Hypothalamus (tissue), 51 donors: ENCODE results near the gene RFXAP.
"Not testable (repeated sequence)": the region's sequence is repeated elsewhere in the genome, so short reads cannot be mapped to it uniquely, and the experiment has no call there.

Experiments used
- DNase-seq, 51 donors: peaks; one replicate each; lab custom pipeline; 2025; lab: John Stamatoyannopoulos, UW

The RFXAP gene

GRCh38 chr13:36818804-36819738 is at the start of gene RFXAP:
TSS of gene RFXAP (plus strand) at chr13:36819222. CDS start at chr13:36819358, 136 bp downstream.
- DNase-seq: peak; percentile 8 to 94 (median 80)

GRCh38 chr13:36769545-36769944 is 49.5 kb upstream of the RFXAP start:
- DNase-seq: no peak

- DNase-seq: no peak
These were observed 48.3 kb upstream of the RFXAP start for GRCh38 chr13:36770741-36771140.

DNA sequence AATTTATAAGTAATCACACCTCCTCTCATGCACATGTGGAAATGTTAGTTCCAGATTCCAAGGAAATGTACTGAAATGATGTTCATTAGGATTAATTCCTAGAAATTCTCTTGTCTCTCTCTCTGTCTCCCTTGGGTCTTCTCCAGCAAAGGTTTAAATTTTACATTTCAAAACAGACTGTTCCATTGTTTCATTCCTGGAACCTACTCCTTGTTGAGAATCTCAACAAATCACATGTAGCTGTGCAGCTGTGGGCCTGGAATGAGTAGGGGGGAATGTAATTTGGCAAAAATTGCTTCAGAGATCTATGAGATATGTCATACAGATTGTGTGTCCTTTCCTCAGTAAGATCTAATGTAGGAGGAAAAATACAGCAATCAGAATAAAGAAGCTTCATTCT is 46.2 kb upstream of the RFXAP start:
- no peak for DNase-seq

DNA sequence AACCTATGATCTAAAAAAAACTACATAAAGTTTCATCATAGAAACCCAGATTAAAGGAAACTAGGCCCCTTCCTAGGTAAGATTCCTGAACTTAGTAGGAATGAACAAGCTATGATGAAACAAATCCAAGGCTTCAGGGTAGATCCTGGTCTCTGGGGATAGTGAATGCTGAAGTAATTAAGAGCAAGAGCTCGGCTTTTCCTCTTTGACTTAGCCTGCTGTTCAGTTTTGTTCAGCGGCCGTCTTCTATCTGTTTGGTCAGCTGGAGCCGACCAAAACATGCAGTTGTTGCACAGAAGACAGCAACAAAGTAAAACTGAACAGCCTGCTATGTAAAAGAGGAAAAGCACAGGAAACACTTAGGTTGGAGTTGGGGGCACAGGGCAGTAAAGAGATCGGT is 44.1 kb upstream of the RFXAP start:
- DNase-seq: no peak

DNA sequence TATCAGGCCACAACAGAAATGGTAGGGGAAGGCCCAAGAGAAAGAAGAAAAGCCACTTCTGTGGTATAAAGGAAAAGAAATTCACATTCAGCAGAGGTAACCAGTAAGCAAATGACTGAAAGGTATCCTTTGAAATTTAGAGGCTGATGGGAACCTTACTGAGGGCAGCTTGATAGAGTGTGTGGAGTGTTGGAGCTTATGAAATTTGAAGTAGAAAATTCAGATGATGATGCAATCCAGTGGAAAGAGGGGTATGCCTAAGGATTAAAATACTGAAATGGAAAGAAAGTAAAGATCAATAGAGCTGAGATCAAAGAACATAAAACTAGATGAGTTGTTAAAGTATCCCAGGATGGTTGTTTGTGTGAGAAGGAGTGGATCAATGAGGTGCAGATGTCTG is 42.8 kb upstream of the RFXAP start:
- DNase-seq: no peak

DNA sequence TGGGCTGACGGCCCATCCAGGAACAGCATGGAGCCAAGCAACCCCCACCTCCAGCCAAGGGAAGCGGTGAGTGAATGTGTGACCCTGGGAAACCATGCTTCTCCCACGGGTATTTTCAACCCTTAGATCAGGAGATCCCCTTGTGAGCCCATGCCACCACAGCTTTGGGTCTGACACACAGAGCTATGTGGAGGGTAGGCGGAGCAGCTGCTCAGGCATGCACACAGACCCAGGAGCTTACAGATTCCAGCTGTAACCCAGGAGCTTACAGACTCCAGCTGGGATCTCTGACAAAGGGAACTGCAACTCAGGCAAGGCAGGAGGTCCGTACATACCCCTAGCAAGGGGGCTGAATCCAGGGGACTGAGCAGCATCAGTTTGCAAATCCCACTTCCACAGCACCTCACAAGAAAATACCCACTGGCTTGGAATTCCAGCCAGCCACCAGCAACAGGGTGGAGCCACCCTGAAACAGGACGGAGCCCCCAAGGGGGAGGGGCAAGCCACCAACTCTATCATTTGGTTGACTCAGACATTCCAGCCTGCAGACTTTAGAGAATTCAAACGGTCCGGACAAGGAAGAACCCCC is 40.8 kb upstream of the RFXAP start:
- no peak for DNase-seq

DNA sequence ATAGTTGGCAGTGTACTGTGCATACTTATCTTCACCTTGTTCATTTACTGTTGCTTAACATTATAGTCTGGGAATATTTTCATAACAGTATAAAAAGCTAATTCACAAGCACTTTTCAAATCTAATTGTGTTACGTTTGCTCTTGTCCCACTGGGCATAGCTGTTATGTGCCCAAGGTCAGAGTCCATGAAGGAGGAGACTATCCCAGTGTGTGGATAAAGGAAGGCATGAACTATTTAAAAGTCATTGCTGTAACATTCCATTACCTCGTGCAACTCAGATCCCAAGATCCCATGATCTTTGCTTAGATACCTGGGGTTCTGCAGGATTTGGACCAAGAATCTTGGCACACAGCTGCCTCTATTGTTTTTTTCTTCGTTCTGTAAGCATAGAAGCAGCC is 35.1 kb upstream of the RFXAP start:
- no peak for DNase-seq

GRCh38 chr13:36786175-36786574 is 32.8 kb upstream of the RFXAP start:
- not testable (repeated sequence) for DNase-seq

GRCh38 chr13:36787181-36787580 is 31.8 kb upstream of the RFXAP start:
- no peak for DNase-seq

DNA sequence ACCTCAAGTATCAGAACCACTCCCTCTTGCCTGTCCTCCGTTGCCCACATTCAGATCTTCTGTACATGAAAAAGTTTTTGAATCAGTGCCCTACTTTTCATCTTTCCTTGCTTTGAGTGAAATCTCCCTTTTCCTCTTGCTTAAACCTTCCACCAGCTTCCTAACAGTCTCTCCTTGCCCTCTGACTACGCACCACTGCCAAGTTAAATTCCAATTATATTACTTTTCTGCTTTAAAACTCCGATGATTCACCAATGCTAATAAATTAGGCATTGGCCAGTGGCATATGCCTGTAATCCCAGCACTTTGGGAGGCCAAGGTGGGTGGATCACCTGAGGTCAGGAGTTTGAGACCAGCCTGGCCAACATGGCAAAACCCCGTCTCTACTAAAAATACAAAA is 30.7 kb upstream of the RFXAP start:
- DNase-seq: no peak

GRCh38 chr13:36789061-36789460 is 30.0 kb upstream of the RFXAP start:
- no peak for DNase-seq

DNA sequence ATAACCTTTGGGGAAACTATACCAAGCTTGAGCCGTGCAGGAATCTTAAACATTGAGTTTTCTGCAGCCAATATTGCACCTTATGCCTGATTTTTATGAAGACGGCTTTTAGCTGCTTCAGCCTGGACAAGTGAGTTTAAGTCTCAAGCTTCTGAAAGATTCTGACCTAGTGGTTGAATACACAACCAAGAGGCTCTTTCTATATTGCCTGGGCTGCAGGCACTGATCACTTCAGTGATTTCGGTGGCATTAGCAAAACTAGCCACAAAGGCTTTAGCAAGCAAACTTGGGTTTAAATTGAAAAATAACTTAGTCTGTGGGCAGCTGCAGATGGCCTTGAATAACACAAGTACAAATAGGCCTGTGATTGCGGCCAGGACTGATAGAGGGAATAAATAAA is 29.3 kb upstream of the RFXAP start:
- DNase-seq: no peak

- no peak for DNase-seq
These were observed 24.3 kb upstream of the RFXAP start for GRCh38 chr13:36794706-36795105.

- no peak for DNase-seq
These were observed 23.6 kb upstream of the RFXAP start for GRCh38 chr13:36795463-36795862.

DNA sequence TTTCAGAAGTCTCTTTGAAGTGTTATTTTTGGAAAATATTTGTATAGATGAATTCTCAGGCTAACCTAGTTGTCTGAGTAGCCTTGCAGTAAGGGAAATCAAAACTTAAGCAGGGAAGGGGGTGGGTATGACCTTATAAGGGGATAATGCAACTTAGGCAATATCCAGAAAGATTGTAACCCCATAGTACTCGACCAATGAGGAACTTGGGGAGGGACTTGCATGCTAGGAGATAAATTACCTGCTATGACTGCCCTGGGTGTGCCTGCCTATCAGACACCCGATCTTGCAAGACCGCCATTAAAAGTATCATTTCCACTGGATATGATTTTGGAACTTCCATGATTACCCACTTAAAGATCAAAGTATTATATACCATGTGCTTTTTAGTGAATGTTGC is 23.0 kb upstream of the RFXAP start:
- no peak for DNase-seq

GRCh38 chr13:36801035-36801434 is 18.0 kb upstream of the RFXAP start:
- no peak for DNase-seq

DNA sequence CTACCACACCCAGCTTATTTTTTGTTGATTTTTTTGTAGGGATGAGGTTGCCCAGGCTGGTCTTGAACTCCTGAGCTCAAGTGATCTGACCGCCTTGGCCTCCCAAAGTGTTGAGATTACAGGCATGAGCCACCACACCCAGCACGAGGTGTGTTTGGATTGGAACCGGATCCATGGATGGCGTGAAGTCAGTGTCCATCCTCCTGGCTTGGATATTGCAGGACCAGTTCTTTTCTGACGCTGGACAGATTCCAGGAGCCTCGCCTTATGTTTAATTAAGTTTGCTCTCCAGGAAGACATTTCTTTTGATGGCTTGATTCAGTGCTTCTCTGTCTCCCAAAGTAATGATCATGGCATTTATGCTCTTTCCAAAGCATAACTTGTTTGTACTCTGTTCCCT is 14.4 kb upstream of the RFXAP start:
- no peak for DNase-seq

- no peak for DNase-seq
These were observed 12.9 kb upstream of the RFXAP start for GRCh38 chr13:36806102-36806501.

- no peak for DNase-seq
These were observed 11.4 kb upstream of the RFXAP start for GRCh38 chr13:36807616-36808015.

- no peak for DNase-seq
These were observed 5.8 kb upstream of the RFXAP start for GRCh38 chr13:36813225-36813624.

GRCh38 chr13:36814465-36814864 is 4.6 kb upstream of the RFXAP start:
- DNase-seq: no peak
